ENCODE results near the gene AGBL4.

DNA sequence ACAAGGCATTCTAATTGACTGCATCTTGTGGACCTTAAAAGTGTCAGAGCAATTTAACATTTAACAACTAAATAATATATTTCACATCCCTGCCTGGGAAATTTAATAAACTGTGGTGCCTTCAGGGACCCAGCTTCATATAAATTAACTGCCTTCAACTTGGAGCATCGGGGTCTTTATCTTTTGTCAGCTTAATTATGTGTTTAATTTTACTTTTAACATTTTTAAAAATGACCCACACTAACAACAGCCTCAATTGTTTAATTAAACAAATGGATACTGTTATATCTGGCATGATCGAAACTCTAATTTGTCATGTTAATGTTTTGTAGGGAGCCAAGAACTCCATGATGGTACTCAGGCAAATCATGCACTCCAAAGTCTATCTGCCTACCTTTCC lies 857.7 kb downstream of the AGBL4 start:
- TF ChIP-seq, protein P1, sequence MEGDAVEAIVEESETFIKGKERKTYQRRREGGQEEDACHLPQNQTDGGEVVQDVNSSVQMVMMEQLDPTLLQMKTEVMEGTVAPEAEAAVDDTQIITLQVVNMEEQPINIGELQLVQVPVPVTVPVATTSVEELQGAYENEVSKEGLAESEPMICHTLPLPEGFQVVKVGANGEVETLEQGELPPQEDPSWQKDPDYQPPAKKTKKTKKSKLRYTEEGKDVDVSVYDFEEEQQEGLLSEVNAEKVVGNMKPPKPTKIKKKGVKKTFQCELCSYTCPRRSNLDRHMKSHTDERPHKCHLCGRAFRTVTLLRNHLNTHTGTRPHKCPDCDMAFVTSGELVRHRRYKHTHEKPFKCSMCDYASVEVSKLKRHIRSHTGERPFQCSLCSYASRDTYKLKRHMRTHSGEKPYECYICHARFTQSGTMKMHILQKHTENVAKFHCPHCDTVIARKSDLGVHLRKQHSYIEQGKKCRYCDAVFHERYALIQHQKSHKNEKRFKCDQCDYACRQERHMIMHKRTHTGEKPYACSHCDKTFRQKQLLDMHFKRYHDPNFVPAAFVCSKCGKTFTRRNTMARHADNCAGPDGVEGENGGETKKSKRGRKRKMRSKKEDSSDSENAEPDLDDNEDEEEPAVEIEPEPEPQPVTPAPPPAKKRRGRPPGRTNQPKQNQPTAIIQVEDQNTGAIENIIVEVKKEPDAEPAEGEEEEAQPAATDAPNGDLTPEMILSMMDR (IDR thresholded peaks at IDR 0.05; ENCODE audit: low read length), result no peak
- no peak for TF ChIP-seq EZH2 (IDR thresholded peaks at IDR 0.05; ENCODE audit: borderline replicate concordance, low read length)

Data from OCI-LY1 (cell line).